ENCODE measurements around the gene CST9L. TPM values are rescaled to one million over a fixed set of nuclear protein-coding genes. Genes with fewer than 3 reads are reported as not detected.

CST9L gene
- total and polyA plus RNA-seq, 4 donors, result not detected

DNA sequence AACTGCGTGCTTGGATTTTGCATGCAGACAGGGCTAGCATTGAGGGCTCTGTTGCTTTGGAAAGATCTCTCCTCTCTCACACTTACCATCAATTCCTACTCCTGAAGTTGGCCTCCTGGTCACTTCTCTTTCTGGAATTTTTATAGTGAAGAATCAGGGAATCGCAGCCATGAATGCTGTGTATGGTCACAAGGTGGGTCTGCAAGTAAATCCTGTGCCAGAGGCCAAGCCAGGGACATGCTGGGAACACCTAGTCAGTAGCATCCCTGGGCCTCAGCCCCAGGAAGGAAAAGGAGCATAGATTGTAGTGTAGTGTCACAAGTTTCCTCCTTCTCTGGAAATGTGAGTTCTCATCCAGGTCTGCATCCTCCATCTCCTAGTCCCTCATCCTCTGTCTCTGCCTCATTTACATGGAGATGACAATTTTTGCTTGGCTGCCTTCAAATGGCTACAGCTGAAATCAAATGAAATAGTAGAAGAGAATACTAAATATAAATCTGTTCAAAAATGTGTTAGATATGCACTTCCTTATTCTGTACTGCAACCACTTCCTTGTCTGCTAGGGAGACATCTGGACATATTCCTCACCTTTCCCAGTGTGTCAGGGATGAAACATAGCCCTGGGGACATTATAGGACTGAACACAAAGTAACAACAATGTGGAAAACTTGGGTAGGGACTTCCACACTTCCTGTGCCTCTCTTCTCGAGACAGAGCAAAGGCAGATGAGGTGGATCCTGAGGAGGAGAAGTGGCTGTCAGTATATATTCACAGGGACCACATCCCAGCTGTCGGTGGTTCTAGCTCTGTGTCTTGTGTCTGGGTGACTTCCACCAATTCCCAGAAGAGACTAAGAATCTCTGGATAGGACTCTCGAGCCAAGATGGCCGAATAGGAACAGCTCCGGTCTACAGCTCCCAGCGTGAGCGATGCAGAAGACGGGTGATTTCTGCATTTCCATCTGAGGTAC is 20.4 kb upstream of the CST9L start:
- no peak for TF ChIP-seq RXRA (IDR thresholded peaks at IDR 0.05)
- no peak for TF ChIP-seq GABPA (IDR thresholded peaks at IDR 0.05 in 1 of 2, conservative IDR thresholded peaks at IDR 0.05 in 1 of 2)
- TF ChIP-seq FOXA1 (IDR thresholded peaks at IDR 0.05), result no peak
- WGBS, result 86% methylated on average over 10 of the region's 10 CpGs
- Histone ChIP-seq H3K36me3 (ENCODE audit: control insufficient read depth in 4 of 4, insufficient read depth in 3 of 4, low read depth in 1 of 4, low read length in 3 of 4) (no peaks in the 10 kb centered on the region), H3K27ac (ENCODE audit: low read depth in 1 of 2, low read length in 2 of 2) (no peak overlapping the region), H3K9me3 (ENCODE audit: control insufficient read depth in 4 of 4, low read length in 3 of 4) (no peaks in the 10 kb centered on the region), H3K9ac (ENCODE audit: low read depth in 1 of 2, low read length in 2 of 2) (no peak overlapping the region), H3K4me3 (ENCODE audit: low read depth in 1 of 3, low read length in 3 of 3) (no peak overlapping the region), H3K27me3 (ENCODE audit: control insufficient read depth in 4 of 4, insufficient read depth in 4 of 4, low read length in 3 of 4) (peaks cover 0 to 2% (median 0%) of the 10 kb centered on the region in 4 donors), H3K4me1 (ENCODE audit: control insufficient read depth in 4 of 4, insufficient read depth in 4 of 4, low read length in 3 of 4) (no peaks in the 10 kb centered on the region)
- no peak for DNase-seq (ENCODE audit: low spot score)

DNA sequence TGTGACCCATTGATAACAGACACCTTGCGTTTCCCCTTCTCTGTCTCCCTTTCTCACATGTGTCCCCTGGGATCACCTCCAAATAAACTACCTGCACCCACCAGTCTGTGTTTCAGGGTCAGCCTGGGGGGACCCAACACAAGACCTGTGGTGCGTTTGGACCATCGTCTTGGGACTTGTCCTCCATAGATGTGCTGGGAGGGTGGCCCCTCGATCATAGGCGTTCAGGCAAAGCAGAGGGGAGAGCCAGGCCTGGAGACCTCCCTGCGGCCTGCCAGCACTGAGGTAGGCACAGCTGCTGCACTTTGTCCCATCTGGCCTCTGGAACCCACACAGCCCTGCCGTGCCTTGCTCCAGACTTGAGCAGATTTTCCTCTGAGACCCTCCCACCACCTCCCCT is 19.3 kb upstream of the CST9L start:
- no peaks in the 10 kb centered on the region for H3K9me3 ChIP-seq (ENCODE audit: control insufficient read depth in 4 of 4, low read length in 3 of 4)
- no peak overlapping the region for H3K4me3 ChIP-seq (ENCODE audit: low read depth in 1 of 3, low read length in 3 of 3)
- H3K27ac ChIP-seq (ENCODE audit: low read depth in 1 of 2, low read length in 2 of 2), result no peak overlapping the region
- 76% methylated on average over 7 of the region's 7 CpGs for WGBS
- no peaks in the 10 kb centered on the region for H3K36me3 ChIP-seq (ENCODE audit: control insufficient read depth in 4 of 4, insufficient read depth in 3 of 4, low read depth in 1 of 4, low read length in 3 of 4)
- no peak overlapping the region for H3K9ac ChIP-seq (ENCODE audit: low read depth in 1 of 2, low read length in 2 of 2)
- no peaks in the 10 kb centered on the region for H3K4me1 ChIP-seq (ENCODE audit: control insufficient read depth in 4 of 4, insufficient read depth in 4 of 4, low read length in 3 of 4)
- DNase-seq (ENCODE audit: low spot score), result no peak
- peaks cover 0 to 2% (median 0%) of the 10 kb centered on the region in 4 donors for H3K27me3 ChIP-seq (ENCODE audit: control insufficient read depth in 4 of 4, insufficient read depth in 4 of 4, low read length in 3 of 4)
- TF ChIP-seq FOXA2 (IDR thresholded peaks at IDR 0.05) (no peak), SP1 (IDR thresholded peaks at IDR 0.05) (no peak), NR2F2 (IDR thresholded peaks at IDR 0.05) (no peak), TAF1 (conservative IDR thresholded peaks at IDR 0.05) (no peak), FOXA1 (IDR thresholded peaks at IDR 0.05) (no peak), GABPA (IDR thresholded peaks at IDR 0.05 in 1 of 2, conservative IDR thresholded peaks at IDR 0.05 in 1 of 2) (no peak), RAD21 (IDR thresholded peaks at IDR 0.05) (no peak), HNF4A (conservative IDR thresholded peaks at IDR 0.05) (no peak)
- TF ChIP-seq, protein P1, sequence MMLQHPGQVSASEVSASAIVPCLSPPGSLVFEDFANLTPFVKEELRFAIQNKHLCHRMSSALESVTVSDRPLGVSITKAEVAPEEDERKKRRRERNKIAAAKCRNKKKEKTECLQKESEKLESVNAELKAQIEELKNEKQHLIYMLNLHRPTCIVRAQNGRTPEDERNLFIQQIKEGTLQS (IDR thresholded peaks at IDR 0.05), result no peak

DNA sequence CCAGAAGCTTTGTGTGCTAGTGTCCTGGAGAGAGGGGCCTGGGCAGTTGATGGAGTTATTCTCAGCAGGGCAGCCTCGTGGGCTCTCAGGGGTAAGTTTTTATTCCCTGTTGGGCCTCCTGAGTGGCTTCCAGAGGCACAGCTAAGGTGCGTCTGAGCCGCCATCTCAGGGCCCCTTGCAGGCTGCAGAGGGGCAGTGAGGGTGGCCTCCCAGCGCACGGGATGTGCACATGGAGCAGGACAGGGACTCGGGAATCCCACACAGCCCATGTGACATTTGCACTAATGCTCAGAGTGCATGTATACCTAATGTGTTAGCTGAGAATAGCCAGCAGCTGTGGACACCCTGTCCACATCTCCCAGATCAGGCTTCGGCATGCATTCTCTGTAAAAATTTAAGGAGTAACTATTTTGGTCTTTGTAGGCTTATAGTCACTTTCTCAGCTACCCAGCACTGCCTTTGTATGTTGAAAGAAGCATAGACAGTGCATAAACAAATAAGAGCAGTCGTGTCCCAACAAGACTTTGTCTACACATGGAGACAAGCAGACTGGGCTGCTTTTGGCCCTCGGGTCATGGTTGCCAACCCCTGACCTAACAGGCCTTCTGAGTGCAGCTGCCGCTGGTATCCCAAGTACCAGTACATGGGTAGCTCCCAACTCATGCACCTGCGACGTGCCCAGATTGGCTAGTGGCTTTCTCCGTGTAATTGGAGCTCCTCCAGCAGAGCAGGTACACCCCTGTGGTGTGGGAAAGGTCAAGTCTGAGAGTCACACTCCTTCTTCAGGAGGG is 18.6 kb upstream of the CST9L start:
- Histone ChIP-seq H3K4me3 (ENCODE audit: low read depth in 1 of 3, low read length in 3 of 3) (no peak overlapping the region), H3K9me3 (ENCODE audit: control insufficient read depth in 4 of 4, low read length in 3 of 4) (no peaks in the 10 kb centered on the region), H3K4me1 (ENCODE audit: control insufficient read depth in 4 of 4, insufficient read depth in 4 of 4, low read length in 3 of 4) (no peaks in the 10 kb centered on the region), H3K27me3 (ENCODE audit: control insufficient read depth in 4 of 4, insufficient read depth in 4 of 4, low read length in 3 of 4) (peaks cover 0 to 2% (median 0%) of the 10 kb centered on the region in 4 donors), H3K36me3 (ENCODE audit: control insufficient read depth in 4 of 4, insufficient read depth in 3 of 4, low read depth in 1 of 4, low read length in 3 of 4) (no peaks in the 10 kb centered on the region), H3K9ac (ENCODE audit: low read depth in 1 of 2, low read length in 2 of 2) (no peak overlapping the region), H3K27ac (ENCODE audit: low read depth in 1 of 2, low read length in 2 of 2) (no peak overlapping the region)
- no peak for DNase-seq (ENCODE audit: low spot score)
- TF ChIP-seq HNF4G (IDR thresholded peaks at IDR 0.05) (no peak), GABPA (IDR thresholded peaks at IDR 0.05 in 1 of 2, conservative IDR thresholded peaks at IDR 0.05 in 1 of 2) (no peak), YY1 (IDR thresholded peaks at IDR 0.05) (no peak), RXRA (IDR thresholded peaks at IDR 0.05) (no peak), FOXA2 (IDR thresholded peaks at IDR 0.05) (no peak), HNF4A (conservative IDR thresholded peaks at IDR 0.05) (no peak), JUND (IDR thresholded peaks at IDR 0.05) (no peak), RAD21 (IDR thresholded peaks at IDR 0.05) (no peak)
- TF ChIP-seq, protein P2, sequence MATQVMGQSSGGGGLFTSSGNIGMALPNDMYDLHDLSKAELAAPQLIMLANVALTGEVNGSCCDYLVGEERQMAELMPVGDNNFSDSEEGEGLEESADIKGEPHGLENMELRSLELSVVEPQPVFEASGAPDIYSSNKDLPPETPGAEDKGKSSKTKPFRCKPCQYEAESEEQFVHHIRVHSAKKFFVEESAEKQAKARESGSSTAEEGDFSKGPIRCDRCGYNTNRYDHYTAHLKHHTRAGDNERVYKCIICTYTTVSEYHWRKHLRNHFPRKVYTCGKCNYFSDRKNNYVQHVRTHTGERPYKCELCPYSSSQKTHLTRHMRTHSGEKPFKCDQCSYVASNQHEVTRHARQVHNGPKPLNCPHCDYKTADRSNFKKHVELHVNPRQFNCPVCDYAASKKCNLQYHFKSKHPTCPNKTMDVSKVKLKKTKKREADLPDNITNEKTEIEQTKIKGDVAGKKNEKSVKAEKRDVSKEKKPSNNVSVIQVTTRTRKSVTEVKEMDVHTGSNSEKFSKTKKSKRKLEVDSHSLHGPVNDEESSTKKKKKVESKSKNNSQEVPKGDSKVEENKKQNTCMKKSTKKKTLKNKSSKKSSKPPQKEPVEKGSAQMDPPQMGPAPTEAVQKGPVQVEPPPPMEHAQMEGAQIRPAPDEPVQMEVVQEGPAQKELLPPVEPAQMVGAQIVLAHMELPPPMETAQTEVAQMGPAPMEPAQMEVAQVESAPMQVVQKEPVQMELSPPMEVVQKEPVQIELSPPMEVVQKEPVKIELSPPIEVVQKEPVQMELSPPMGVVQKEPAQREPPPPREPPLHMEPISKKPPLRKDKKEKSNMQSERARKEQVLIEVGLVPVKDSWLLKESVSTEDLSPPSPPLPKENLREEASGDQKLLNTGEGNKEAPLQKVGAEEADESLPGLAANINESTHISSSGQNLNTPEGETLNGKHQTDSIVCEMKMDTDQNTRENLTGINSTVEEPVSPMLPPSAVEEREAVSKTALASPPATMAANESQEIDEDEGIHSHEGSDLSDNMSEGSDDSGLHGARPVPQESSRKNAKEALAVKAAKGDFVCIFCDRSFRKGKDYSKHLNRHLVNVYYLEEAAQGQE (IDR thresholded peaks at IDR 0.05), result no peak
- TF ChIP-seq, protein P3, sequence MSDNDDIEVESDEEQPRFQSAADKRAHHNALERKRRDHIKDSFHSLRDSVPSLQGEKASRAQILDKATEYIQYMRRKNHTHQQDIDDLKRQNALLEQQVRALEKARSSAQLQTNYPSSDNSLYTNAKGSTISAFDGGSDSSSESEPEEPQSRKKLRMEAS (IDR thresholded peaks at IDR 0.05), result no peak
- TF ChIP-seq, protein P1 (IDR thresholded peaks at IDR 0.05), result no peak
- WGBS, result 71% methylated on average over 13 of the region's 13 CpGs

All from liver (tissue), 9 donors.